ENCODE data around the gene PLEKHA4.

GRCh38 chr19:48866692-48867091 lies 1.7 kb downstream of the PLEKHA4 start:
- TF ChIP-seq, protein P1, sequence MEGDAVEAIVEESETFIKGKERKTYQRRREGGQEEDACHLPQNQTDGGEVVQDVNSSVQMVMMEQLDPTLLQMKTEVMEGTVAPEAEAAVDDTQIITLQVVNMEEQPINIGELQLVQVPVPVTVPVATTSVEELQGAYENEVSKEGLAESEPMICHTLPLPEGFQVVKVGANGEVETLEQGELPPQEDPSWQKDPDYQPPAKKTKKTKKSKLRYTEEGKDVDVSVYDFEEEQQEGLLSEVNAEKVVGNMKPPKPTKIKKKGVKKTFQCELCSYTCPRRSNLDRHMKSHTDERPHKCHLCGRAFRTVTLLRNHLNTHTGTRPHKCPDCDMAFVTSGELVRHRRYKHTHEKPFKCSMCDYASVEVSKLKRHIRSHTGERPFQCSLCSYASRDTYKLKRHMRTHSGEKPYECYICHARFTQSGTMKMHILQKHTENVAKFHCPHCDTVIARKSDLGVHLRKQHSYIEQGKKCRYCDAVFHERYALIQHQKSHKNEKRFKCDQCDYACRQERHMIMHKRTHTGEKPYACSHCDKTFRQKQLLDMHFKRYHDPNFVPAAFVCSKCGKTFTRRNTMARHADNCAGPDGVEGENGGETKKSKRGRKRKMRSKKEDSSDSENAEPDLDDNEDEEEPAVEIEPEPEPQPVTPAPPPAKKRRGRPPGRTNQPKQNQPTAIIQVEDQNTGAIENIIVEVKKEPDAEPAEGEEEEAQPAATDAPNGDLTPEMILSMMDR (conservative IDR thresholded peaks at IDR 0.05; ENCODE audit: low read depth, low read length) = no peak
- no peak for TF ChIP-seq EZH2 (IDR thresholded peaks at IDR 0.05; ENCODE audit: borderline replicate concordance, low read depth, low read length, poor library complexity, severe bottlenecking)
